ENCODE results near the gene LIPC.

DNA sequence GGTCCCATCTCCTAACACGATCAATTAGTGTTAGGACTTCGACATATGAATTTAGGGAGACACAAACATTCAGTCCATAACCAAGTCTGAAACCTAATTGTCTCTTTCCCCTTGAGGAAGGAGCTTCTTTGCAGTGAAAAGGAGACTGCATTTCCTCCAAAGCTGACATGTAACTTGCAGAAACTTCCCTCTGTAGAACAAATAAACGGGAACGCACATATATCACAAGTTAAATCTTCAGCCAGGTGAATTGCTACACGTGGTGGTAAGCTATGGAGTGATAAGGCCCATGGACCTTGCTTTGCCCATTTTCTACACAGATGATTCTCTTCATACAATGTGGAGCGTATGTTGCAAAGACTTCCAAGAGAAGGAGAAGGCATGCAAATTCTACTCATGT, 47.1 kb upstream of the LIPC start:
- TF ChIP-seq POLR2A (IDR thresholded peaks at IDR 0.05) (no peak), CTCF (IDR thresholded peaks at IDR 0.05) (no peak)

Data from testis (tissue), 2 donors.